Measurements from ENCODE around the gene MRPS10.
"Not testable (repeated sequence)": the region's sequence is repeated elsewhere in the genome, so short reads cannot be mapped to it uniquely, and the experiment has no call there.

The MRPS10 gene

DNA sequence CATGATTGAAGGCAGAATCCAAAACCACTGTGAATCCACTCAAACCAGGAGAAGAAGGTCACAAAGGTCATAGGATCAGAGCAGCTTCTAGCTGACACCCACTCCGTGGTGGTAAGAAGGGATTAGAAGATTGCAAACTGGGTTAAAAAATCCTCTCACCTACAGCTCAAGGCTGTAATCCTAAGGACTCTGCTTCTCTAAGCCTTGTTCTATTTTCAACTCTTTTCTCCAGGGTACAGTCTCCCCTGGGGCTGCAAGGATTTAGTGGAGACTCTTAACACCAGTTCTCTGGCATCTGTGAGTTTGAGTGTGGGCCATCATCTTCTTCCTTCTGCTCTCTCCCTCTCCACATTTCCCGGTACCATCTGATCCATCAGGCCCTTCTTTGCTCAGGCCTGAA, 44.6 kb downstream of the MRPS10 start, which contains the start of gene GUCA1A:
Gene GUCA1A, plus strand, starts transcription at position 264 of the 400 bp plus-strand sequence. CDS start 250 bp downstream, outside the sequence.
- DNase-seq, result no peak

DNA sequence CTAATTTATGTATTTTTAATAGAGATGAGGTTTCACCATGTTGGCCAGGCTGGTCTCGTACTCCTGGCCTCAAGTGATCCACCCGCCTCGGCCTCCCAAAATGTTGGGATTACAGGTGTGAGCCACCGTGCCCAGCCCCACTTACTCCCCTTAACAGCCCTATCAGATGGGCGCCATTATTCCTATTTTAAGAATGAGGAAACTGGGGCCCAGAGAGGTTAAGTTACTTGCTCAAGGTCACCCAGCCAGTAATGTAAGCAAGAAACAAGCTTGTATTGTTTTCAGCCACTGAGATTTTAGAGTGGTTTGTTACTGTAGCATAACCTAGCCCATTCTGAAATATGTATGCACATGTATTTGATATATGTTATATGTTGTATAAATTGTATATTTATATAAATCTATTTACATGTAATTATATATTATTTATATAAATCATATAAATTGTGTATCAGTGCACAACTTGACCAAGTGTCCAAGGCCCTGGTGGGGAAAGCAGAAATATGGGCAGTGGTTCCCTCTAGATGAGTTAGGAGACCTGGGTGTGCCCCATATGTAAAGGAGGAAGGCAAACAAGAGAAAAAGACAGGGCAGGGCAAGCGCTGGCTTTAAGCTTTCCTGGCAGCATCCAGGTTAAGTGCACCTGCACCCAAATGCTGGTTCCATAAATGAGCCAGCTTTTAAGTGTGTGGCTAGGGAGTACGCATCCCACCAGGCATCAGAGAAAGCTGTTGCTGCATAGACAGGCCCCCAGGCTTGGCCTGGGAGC, 45.7 kb downstream of the MRPS10 start:
- DNase-seq, result no peak

DNA sequence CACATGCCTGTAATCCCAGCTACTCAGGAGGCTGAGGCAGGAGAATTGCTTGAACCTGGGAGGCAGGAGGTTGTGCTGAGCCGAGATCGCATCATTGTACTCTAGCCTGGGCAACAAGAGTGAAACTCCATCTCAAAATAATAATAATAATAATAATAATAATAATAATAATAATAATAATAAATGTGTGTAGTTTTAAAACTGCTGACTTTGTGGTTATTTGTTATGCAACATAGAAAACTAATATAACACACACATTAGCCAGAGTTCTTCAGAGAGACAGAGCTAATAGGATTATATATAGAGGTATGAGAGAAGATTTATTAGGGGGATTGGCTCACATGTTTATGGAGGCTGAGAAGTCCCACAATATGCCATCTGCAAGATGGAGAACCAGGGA, 47.9 kb downstream of the MRPS10 start:
- not testable (repeated sequence) for DNase-seq

GRCh38 chr6:42168650-42169049, 49.0 kb downstream of the MRPS10 start:
- DNase-seq, result no peak

DNA sequence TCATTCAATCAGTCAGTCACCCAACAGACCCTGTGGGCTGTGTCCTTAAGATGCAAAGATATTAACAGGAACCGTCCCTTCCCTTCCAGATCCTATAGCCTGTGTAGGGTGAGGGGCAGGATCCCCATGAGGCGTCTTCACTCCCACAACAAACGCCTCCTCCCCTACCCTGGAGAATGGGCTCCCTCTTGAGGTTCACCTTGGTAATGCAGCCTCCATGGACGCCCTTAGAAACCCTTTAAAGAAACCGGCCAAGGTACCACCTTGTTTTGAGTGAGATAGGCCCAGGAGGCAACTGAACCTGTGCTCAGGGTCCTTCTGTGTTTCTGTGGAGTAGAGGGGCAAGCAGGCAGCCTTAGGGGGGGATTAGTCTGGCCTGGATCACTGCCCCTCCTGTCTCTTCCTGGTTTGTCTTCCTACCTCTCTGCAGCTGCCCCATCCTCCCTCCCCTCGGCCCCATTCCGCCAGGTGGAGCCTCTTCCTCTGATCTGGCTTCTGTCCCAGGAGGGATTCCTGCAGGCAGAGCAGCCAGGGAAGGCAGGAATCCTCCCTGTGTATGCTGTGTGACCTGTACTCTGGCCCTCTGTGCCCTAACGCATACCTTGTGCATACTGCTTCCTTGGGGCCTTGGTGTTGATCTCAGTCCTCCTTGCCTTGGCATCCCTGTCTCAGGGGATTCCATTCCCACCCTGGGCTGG, 51.1 kb downstream of the MRPS10 start:
- DNase-seq, result peak; percentile 66 to 82 (median 80)

DNA sequence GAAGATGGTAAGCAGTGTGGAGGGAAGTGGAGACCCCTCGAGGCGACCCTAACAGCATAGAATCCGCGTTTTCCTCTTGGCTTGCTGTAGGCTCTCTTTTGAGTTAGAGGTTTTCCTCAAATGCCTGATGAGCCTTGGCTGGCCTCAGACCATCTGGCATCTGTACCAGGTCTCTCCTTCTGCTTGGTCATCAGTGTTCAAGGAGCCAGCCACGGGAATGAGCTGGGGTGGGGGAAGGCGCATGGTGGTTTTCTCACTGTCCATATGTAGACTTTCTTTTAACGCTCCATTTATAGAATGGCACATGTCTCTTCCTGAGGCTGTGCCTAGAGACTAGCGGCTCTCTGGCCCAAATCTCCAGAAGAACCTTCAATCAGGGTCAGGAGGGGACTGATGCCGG, 52.6 kb downstream of the MRPS10 start:
- DNase-seq, result no peak

DNA sequence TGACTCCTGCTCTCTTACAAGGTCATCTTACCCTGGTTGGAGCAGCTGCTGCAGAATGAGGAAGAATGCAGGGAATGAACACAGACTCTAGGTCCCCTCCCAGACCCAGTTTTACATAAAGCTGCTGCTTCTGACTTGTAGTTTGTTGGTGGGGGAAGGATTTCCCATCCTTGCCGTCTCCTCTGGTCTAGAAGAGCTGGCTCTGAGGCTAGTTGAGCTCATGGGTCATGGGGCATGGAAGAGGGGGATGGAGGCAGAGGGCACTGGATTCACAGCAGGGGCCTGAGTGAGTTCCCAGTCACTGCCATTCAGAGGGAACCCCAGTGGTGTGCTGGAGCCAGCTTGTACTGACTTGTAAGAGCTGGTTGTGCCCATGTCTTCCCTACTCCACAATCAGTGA, 53.7 kb downstream of the MRPS10 start:
- DNase-seq, result peak in 3 of 4 experiments; percentile 32 to 48 (median 46)

DNA sequence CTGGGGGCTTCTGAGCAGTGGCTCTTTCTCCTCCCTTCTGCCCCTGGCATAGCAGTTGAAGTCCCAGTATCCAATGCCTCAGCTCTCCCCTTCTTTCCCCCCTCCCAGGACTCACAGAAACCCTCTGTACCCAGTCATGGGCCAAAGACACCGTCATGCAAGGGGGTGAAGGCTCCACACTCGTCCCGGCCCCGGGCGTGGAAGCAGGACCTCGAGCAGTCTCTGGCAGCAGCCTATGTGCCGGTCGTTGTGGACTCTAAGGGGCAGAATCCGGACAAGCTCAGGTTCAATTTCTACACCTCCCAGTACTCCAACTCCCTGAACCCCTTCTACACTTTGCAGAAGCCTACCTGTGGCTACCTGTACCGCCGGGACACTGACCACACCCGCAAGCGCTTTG, 54.8 kb downstream of the MRPS10 start:
- no peak for DNase-seq

DNA sequence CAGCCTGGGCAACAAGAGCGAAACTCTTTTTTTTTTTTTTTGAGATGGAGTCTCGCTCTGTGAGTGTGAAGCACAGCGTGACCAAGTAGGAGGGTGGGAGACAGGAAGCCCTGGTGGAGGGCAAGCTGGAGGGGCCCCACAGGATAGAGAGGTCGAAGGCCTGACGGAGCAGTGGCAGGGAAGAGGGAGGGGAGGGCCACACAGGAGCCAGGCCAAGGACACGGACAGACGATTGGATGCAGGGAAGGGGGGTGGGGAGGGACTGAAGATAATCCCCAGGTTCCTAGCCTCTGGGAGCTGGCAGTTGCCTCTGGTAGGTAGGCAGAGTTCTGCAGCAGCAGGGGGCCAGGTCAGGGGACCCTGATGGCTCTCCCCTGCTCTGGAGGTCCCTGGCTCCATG, 55.3 kb downstream of the MRPS10 start:
- DNase-seq, result no peak

- DNase-seq, result no peak
These were observed 58.1 kb downstream of the MRPS10 start for GRCh38 chr6:42159431-42160024.

DNA sequence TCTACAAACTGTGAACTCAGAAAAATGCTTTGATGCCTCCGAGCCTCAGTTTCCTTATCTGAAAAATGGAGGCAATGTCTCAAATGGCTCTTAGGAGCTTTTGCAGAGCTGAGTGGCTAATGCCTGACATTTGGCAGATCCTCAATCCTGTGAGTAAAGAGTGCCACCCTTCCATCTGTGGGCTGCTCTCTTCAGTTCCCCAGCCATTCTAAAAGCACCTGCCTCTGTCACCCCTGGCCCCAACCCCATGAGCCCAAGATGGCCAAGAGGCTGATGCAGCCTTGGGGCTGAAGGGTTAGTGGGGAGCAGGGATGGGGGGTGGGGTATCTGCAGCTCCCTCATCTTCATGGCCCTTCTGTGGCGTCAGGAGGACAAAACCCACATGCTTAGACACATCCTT, 59.0 kb downstream of the MRPS10 start:
- DNase-seq, result no peak

DNA sequence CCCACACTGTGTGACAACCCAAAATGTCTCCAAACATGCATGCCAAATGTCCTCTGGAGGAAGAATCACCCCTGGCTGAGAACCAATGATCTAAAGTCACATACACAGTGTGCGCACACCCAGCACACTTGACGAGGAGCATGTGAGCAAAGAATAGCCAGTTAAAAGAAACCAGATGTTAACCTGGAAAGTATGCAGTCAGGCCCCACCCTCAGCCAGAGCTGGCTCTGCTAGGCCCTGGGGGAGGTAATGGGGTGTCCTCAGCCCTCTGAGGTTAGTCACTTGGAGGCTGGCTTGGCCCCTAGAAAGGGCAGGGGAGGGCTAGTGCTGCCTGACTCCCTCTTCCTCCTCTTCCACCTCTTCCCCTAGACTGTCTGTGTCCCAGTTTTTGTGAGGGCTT, 59.6 kb downstream of the MRPS10 start:
- no peak for DNase-seq
